PFSK-1 (cell line): ENCODE measurements around the gene CHIC2.

Experiments used
- FOXP2 ChIP-seq: optimal IDR thresholded peaks from 2 replicates; pipeline ENCODE3; 2011; ENCODE audit warnings: borderline replicate concordance, control low read depth, inconsistent platforms; ENCODE audit not compliant: insufficient read depth; ENCODE audit errors: extremely low read length, extremely low read depth
- POLR2AphosphoS5 ChIP-seq: IDR thresholded peaks from 2 replicates; pipeline ENCODE4 v1.6.1; 2012; ENCODE audit warnings: low read depth, mild to moderate bottlenecking, control low read depth, low read length, moderate library complexity
- SIN3A ChIP-seq: IDR thresholded peaks from 2 replicates; pipeline ENCODE4 v1.6.1; 2012; ENCODE audit warnings: mild to moderate bottlenecking, low read length, moderate library complexity, borderline replicate concordance; ENCODE audit not compliant: insufficient read depth
- TAF1 ChIP-seq: IDR thresholded peaks from 2 replicates; pipeline ENCODE4 v1.6.1; 2012; ENCODE audit warnings: low read length, control low read depth, borderline replicate concordance; ENCODE audit not compliant: insufficient read depth
- TF ChIP-seq, protein P1 (sequence below), 2 experiments: IDR thresholded peaks; 2 replicates each; pipeline versions ENCODE4 v1.6.1 to v1.8.0; 2011 to 2012; ENCODE audit warnings: low read depth in 2 of 2, low read length in 2 of 2, control low read depth in 1 of 2, inconsistent platforms in 1 of 2, mild to moderate bottlenecking in 1 of 2, moderate library complexity in 1 of 2; ENCODE audit not compliant: insufficient read depth in 1 of 2

CHIC2 gene

DNA sequence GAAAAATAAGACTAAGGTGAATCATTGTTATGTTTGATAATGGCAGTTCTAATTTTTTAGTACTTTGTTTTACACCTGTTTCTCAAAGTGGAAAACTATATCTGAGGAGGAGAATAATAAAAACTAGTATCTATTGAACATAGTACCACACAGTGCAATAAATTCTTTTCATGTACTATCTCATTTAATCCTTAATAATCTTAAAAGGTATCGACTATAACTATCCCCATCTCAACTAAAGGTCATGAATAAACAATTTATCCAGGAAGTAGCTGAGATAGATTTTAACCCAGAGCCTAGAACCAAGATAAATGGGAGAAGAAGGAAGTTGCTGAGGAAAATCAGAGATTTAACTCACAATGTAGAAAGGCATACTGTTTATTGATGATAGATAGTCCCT lies 2.5 kb downstream of the CHIC2 start:
- no peak for TF ChIP-seq TAF1
- TF ChIP-seq, protein P1, sequence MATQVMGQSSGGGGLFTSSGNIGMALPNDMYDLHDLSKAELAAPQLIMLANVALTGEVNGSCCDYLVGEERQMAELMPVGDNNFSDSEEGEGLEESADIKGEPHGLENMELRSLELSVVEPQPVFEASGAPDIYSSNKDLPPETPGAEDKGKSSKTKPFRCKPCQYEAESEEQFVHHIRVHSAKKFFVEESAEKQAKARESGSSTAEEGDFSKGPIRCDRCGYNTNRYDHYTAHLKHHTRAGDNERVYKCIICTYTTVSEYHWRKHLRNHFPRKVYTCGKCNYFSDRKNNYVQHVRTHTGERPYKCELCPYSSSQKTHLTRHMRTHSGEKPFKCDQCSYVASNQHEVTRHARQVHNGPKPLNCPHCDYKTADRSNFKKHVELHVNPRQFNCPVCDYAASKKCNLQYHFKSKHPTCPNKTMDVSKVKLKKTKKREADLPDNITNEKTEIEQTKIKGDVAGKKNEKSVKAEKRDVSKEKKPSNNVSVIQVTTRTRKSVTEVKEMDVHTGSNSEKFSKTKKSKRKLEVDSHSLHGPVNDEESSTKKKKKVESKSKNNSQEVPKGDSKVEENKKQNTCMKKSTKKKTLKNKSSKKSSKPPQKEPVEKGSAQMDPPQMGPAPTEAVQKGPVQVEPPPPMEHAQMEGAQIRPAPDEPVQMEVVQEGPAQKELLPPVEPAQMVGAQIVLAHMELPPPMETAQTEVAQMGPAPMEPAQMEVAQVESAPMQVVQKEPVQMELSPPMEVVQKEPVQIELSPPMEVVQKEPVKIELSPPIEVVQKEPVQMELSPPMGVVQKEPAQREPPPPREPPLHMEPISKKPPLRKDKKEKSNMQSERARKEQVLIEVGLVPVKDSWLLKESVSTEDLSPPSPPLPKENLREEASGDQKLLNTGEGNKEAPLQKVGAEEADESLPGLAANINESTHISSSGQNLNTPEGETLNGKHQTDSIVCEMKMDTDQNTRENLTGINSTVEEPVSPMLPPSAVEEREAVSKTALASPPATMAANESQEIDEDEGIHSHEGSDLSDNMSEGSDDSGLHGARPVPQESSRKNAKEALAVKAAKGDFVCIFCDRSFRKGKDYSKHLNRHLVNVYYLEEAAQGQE (IDR thresholded peaks at IDR 0.05; ENCODE audit: insufficient read depth in 1 of 2, low read depth in 2 of 2, low read length in 2 of 2), result no peak
- TF ChIP-seq FOXP2, result no peak
- TF ChIP-seq SIN3A, result no peak
- no peak for TF ChIP-seq POLR2AphosphoS5

DNA sequence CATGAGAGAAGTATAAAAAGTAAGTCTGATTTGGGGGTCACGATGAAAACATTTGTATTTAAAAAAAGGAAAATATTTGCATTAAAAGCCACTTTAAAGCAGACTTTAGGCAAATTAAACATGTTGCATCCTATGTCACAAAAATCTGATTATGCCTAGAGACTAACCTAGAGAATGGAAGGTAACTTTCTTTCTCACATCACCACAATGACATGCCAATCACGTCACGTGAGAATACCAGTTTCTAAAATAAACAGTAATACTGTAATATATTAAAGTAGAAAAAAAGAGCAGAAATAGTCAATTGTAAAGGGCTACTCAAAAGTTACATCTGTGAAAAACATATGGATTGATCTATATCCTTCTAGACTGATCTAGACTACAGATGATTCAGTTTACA lies 3.3 kb downstream of the CHIC2 start:
- TF ChIP-seq SIN3A, result no peak
- TF ChIP-seq FOXP2, result no peak
- TF ChIP-seq, protein P1 (IDR thresholded peaks at IDR 0.05; ENCODE audit: insufficient read depth in 1 of 2, low read depth in 2 of 2, low read length in 2 of 2), result no peak

GRCh38 chr4:54060116-54060515 lies 4.3 kb downstream of the CHIC2 start:
- TF ChIP-seq POLR2AphosphoS5 (no peak), FOXP2 (no peak), TAF1 (no peak), SIN3A (no peak)
- TF ChIP-seq, protein P1 (IDR thresholded peaks at IDR 0.05; ENCODE audit: insufficient read depth in 1 of 2, low read depth in 2 of 2, low read length in 2 of 2), result no peak

- TF ChIP-seq, protein P1 (IDR thresholded peaks at IDR 0.05; ENCODE audit: insufficient read depth in 1 of 2, low read depth in 2 of 2, low read length in 2 of 2), result no peak
- TF ChIP-seq TAF1, result no peak
- TF ChIP-seq POLR2AphosphoS5, result no peak
- TF ChIP-seq SIN3A, result no peak
- TF ChIP-seq FOXP2, result no peak
These were observed 6.2 kb downstream of the CHIC2 start for GRCh38 chr4:54058171-54058570.

DNA sequence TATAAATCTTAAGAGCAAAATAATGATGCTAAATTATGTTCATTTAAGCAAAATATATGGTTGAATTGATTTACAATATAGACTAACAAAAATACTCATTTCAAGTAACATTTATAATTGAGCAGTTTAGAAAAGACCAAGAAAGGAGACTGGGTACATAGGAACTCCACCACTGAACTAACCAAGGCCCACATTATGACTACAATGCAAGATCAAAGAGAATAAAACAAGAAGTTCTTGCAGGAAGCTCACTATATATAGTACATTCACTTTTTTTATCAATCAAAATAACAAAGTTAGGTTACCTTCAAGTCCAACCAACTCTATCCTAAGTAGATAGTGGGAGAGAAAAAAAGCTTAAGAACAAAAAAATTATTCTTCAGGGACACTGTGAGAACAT lies 8.0 kb downstream of the CHIC2 start:
- no peak for TF ChIP-seq POLR2AphosphoS5
- TF ChIP-seq FOXP2, result no peak
- TF ChIP-seq TAF1, result no peak
- TF ChIP-seq, protein P1 (IDR thresholded peaks at IDR 0.05; ENCODE audit: insufficient read depth in 1 of 2, low read depth in 2 of 2, low read length in 2 of 2), result no peak
- TF ChIP-seq SIN3A, result no peak
